Endometrial microvascular endothelial cells (primary cell): ENCODE measurements around the gene ENAH. TPM values are rescaled to one million over a fixed set of nuclear protein-coding genes. Genes with fewer than 3 reads are reported as not detected.
"Not testable (repeated sequence)": the region's sequence is repeated elsewhere in the genome, so short reads cannot be mapped to it uniquely, and the experiment has no call there.

Experiments
- in situ Hi-C: cut with HindIII; loops from 2 replicates; pipeline ENCODE4 v1.10.0; 2017; ENCODE audit warnings: low sequenced_read_pairs, low pct_unique_long_range_greater_than_20kb; ENCODE audit errors: inconsistent ontology term
- total RNA-seq: library from RNA; depleted of rRNA; stranded (reverse); fragments of >200 nt; gene quantifications from one replicate; pipeline ENCODE4 v1.2.3, GENCODE V29; 2015; ENCODE audit errors: inconsistent ontology term

The ENAH gene
- total RNA-seq, 1 donor from 2014 or later, result 63.4 TPM

GRCh38 chr1:225678545-225678944 lies 25.6 kb upstream of the ENAH start:
- in situ Hi-C loops, result no loop called here

- in situ Hi-C loops, result no loop called here
Observed at GRCh38 chr1:225677350-225678124, 24.6 kb upstream of the ENAH start.

- in situ Hi-C loops, result no loop called here
Observed at GRCh38 chr1:225674381-225674780, 21.5 kb upstream of the ENAH start.

GRCh38 chr1:225670806-225671733 lies 18.1 kb upstream of the ENAH start:
- in situ Hi-C loops, result no loop called here

- in situ Hi-C loops, result no loop called here
Observed at GRCh38 chr1:225670356-225670755, 17.4 kb upstream of the ENAH start.

GRCh38 chr1:225668222-225668621 lies 15.3 kb upstream of the ENAH start:
- in situ Hi-C loops, result loop anchor here (10.0 kb wide), 1 partner anchor 113 kb away; no protein-coding TSS in a partner anchor

- in situ Hi-C loops, result loop anchor here (10.0 kb wide), 1 partner anchor 113 kb away; no protein-coding TSS in a partner anchor
Observed at GRCh38 chr1:225667362-225667761, 14.4 kb upstream of the ENAH start.

- in situ Hi-C loops, result loop anchor here (10.0 kb wide), 1 partner anchor 112 kb away; no protein-coding TSS in a partner anchor
Observed at GRCh38 chr1:225666495-225666894, 13.6 kb upstream of the ENAH start.

- in situ Hi-C loops, result loop anchor here (10.0 kb wide), 1 partner anchor 110 kb away; no protein-coding TSS in a partner anchor
Observed at GRCh38 chr1:225664762-225665161, 11.8 kb upstream of the ENAH start.

GRCh38 chr1:225662155-225662554 lies 9.2 kb upstream of the ENAH start:
- in situ Hi-C loops, result loop anchor here (10.0 kb wide), 1 partner anchor 107 kb away; no protein-coding TSS in a partner anchor

GRCh38 chr1:225660544-225660946 lies 7.6 kb upstream of the ENAH start:
- in situ Hi-C loops, result loop anchor here (10.0 kb wide), 1 partner anchor 106 kb away; no protein-coding TSS in a partner anchor

- in situ Hi-C loops, result no loop called here
Observed at GRCh38 chr1:225658041-225658440, 5.1 kb upstream of the ENAH start.

GRCh38 chr1:225657462-225657989 lies 4.6 kb upstream of the ENAH start:
- in situ Hi-C loops, result no loop called here

GRCh38 chr1:225656259-225656655 lies 3.3 kb upstream of the ENAH start:
- in situ Hi-C loops, result not testable (repeated sequence)

GRCh38 chr1:225655509-225656258 lies 2.8 kb upstream of the ENAH start:
- in situ Hi-C loops, result no loop called here

GRCh38 chr1:225654688-225655508 lies 2.0 kb upstream of the ENAH start:
- in situ Hi-C loops, result no loop called here

- in situ Hi-C loops, result no loop called here
Observed at GRCh38 chr1:225654277-225654597, 1.3 kb upstream of the ENAH start.
